ENCODE measurements around the gene ARL6IP4. TPM values are rescaled to one million over a fixed set of nuclear protein-coding genes. Genes with fewer than 3 reads are reported as not detected.
A peak's percentile ranks its signal among the peaks of the same experiment; 100 is the strongest.

Gene ARL6IP4
- total RNA-seq, 1 experiment from 2014 or later, result 132 TPM

GRCh38 chr12:123017753-123018152, 37.3 kb downstream of the ARL6IP4 start:
- H4K91ac ChIP-seq (ENCODE audit: insufficient read length, low read depth, low read length), result no peak overlapping the region
- Mint-ChIP-seq H3K4me1 (peaks cover 0 to 9% of the 10 kb centered on the region in 2 experiments; a peak in 1 of 4 replicates), H3K36me3 (ENCODE audit: insufficient read depth in 1 of 3, low read depth in 3 of 3) (no peaks in the 10 kb centered on the region; a peak in 1 of 7 replicates), H3K9me3 (no peaks in the 10 kb centered on the region), H3K27ac (no peak overlapping the region), H3K4me3 (0 out of 5 replicates have a peak overlapping the region, but pooled peaks of 1 of the 2 experiments have one; percentile 60), H3K27me3 (ENCODE audit: low read depth) (no peaks in the 10 kb centered on the region; the same call in none of the 2 replicates)
- no peak overlapping the region for H2AFZ ChIP-seq (ENCODE audit: low read length)
- no peak overlapping the region for H4K8ac ChIP-seq (replicated peaks; ENCODE audit: insufficient read length, low read depth, low read length)
- H3T11ph ChIP-seq (ENCODE audit: low read length), result no peak overlapping the region
- TF ChIP-seq CTCF (conservative IDR thresholded peaks at IDR 0.05), result no peak
- no peak overlapping the region for H3K56ac ChIP-seq (ENCODE audit: insufficient read length, low read depth, low read length)
- no peak overlapping the region for H3K14ac ChIP-seq (ENCODE audit: insufficient read depth, low read length)
- no peaks in the 10 kb centered on the region for H3K4me1 ChIP-seq (ENCODE audit: insufficient read depth, low read length)
- no peaks in the 10 kb centered on the region for H3K23me2 ChIP-seq (ENCODE audit: insufficient read length, low read depth, low read length, poor library complexity, severe bottlenecking)
- H2BK15ac ChIP-seq (ENCODE audit: low read depth, low read length), result no peak overlapping the region
- no peak overlapping the region for H2BK5ac ChIP-seq (ENCODE audit: insufficient read length, low read length)
- no peak overlapping the region for H3K23ac ChIP-seq (ENCODE audit: insufficient read length, low read depth, low read length)
- no peak for DNase-seq
- no peak overlapping the region for H3K4ac ChIP-seq (ENCODE audit: low read depth, low read length)
- H3K9me3 ChIP-seq (ENCODE audit: control insufficient read depth, low read depth, low read length), result no peaks in the 10 kb centered on the region
- no peaks in the 10 kb centered on the region for H3K79me1 ChIP-seq (ENCODE audit: insufficient read depth, low read depth, low read length, poor library complexity, severe bottlenecking)
- no peaks in the 10 kb centered on the region for H3K27me3 ChIP-seq (ENCODE audit: insufficient read depth, low read length)
- no peak overlapping the region for H2BK20ac ChIP-seq (ENCODE audit: low read depth, low read length, poor library complexity, severe bottlenecking)
- no peak overlapping the region for H3K9ac ChIP-seq (ENCODE audit: extremely low read depth, insufficient read length, low read length)
- no CpG with 5 or more reads among the region's 1 CpG for WGBS (ENCODE audit: extremely low coverage, insufficient read length, low lambda C conversion rate)
- H4K5ac ChIP-seq (ENCODE audit: insufficient read length, low read depth, low read length), result no peak overlapping the region
- H3K79me2 ChIP-seq (ENCODE audit: insufficient read depth, low read length), result no peaks in the 10 kb centered on the region
- no peaks in the 10 kb centered on the region for H4K20me1 ChIP-seq (ENCODE audit: control insufficient read depth, insufficient read depth, insufficient read length)
- no peak overlapping the region for H3K27ac ChIP-seq (ENCODE audit: insufficient read length, low read depth, low read length)
- H3K18ac ChIP-seq (ENCODE audit: insufficient read length, low read depth, low read length), result no peak overlapping the region
- H2BK120ac ChIP-seq (ENCODE audit: low read depth, low read length, poor library complexity, severe bottlenecking), result no peak overlapping the region
- H2AK5ac ChIP-seq (ENCODE audit: insufficient read length, low read length), result no peak overlapping the region
- no peak overlapping the region for H2BK12ac ChIP-seq (ENCODE audit: insufficient read length, low read depth, low read length)
- no peak overlapping the region for H3K4me2 ChIP-seq (ENCODE audit: insufficient read depth, insufficient read length, low read length)
